Liver (tissue), 3 donors: ENCODE measurements around the gene TGIF1.

Source experiments
- CTCF ChIP-seq: fragments of 150-350 bp; IDR thresholded peaks from 2 replicates; pipeline ENCODE4 v1.5.1; 2017; ENCODE audit warnings: improper control_type of control experiment, low read depth, low read length; ENCODE audit not compliant: missing input control
- SP1 ChIP-seq: IDR thresholded peaks from 2 replicates; pipeline ENCODE4 v1.6.1; 2018; ENCODE audit warnings: antibody characterized with exemption, mild to moderate bottlenecking
- ZBTB33 ChIP-seq: IDR thresholded peaks from 2 replicates; pipeline ENCODE4 v1.6.1; 2016; ENCODE audit warnings: antibody characterized with exemption
- donor health status: healthy.
- donor health status: healthy.

DNA sequence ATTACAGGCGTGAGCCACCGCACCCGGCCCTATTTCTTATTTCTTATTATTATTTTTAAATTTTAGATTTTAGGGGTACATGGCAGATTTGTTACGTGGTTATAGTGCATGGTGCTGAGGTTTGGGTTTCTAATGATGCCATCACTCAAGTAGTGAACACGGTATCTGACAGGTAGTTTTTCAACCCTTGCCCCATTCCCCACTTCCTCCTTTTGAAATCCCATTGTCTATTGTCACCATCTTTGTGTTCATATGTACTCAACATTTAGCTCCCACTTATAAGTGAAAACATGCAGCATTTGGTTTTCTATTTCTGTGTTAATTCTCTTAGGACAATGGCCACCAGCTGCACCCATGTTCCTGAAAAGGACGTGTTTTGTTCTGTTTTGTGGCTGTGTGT lies 39.5 kb downstream of the TGIF1 start:
- TF ChIP-seq CTCF (no peak), SP1 (no peak), ZBTB33 (no peak)
